Activated T-helper 1 cell treated with Interleukin-2 at 50 U/mL for 16 hours (primary cell): ENCODE data around the gene PSMD3.
"Not testable (repeated sequence)": the region's sequence is repeated elsewhere in the genome, so short reads cannot be mapped to it uniquely, and the experiment has no call there.

Source experiments
- DNase-seq: peaks from one replicate; pipeline ENCODE4 v3.0.0-alpha.2; 2020; ENCODE audit warnings: low read depth

The PSMD3 gene

GRCh38 chr17:39980351-39981206, at the start of gene PSMD3:
Gene PSMD3 (plus strand): TSS chr17:39980807. CDS start chr17:39980971, 164 bp downstream.
- peak; percentile 93 for DNase-seq

- no peak for DNase-seq
Measured at GRCh38 chr17:39933912-39934311, 46.7 kb upstream of the PSMD3 start.

- DNase-seq: no peak
Measured at GRCh38 chr17:39934324-39934723, 46.3 kb upstream of the PSMD3 start.

- DNase-seq: no peak
Measured at GRCh38 chr17:39935909-39936308, 44.7 kb upstream of the PSMD3 start.

GRCh38 chr17:39937447-39937846, 43.2 kb upstream of the PSMD3 start:
- no peak for DNase-seq

- no peak for DNase-seq
Measured at GRCh38 chr17:39938140-39938869, 42.3 kb upstream of the PSMD3 start.

DNA sequence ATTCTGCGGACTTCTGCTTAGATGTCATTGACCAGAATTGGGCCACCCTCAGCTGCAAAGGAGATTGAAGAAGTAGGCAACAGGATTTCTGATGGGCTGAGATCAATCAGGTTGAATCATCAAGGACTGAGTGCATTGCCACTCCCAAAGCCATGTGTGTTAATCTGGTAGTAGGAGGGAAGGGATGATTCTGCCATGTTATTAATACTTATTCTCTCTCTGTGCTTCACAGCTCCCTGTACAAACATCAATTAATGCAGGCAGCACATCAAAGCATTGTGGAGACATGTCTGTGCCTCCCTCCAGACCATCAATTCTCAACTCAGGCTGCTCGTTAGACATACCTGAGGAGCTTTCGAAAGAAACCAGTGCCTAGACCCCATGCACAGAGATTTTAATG, 41.5 kb upstream of the PSMD3 start:
- no peak for DNase-seq

DNA sequence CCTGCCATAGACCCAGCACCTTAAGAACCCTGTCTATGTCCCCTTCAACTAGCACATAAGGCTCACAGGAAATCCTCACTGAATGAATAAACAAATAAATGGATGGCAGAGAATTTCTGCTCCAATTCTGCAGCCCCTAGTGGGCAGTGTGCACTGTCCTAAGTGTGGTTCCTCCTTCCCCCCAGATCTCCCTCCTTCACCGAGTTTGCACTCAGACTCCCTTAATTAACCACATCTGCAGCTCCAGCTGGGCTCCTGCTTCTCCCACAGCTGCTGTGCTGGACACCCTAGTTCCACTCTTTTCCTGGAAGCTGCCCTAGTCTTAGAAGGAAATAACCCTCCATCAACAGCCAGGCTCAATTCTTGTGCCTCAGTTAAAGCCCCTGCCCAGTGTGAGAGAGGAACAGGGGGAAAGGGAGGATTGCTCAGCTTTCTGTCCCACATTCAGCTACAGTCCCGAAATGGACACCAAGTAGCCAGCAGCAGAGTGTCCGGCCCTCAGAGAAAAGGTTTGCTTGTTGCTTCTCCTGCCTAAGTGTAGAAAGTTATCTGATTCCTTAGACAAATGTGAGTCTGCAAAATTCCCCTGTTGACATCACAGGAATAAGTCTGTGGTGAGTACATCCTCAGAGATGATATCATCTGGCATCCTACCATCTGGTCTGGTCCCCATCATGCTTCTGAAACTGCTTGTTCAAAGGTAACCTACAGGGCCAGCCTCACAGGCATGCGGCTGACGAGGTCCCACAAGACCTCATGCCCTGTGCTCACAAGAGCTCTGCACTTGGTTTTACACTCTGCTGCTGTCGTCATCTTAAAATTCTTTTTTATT, 40.8 kb upstream of the PSMD3 start:
- no peak for DNase-seq

DNA sequence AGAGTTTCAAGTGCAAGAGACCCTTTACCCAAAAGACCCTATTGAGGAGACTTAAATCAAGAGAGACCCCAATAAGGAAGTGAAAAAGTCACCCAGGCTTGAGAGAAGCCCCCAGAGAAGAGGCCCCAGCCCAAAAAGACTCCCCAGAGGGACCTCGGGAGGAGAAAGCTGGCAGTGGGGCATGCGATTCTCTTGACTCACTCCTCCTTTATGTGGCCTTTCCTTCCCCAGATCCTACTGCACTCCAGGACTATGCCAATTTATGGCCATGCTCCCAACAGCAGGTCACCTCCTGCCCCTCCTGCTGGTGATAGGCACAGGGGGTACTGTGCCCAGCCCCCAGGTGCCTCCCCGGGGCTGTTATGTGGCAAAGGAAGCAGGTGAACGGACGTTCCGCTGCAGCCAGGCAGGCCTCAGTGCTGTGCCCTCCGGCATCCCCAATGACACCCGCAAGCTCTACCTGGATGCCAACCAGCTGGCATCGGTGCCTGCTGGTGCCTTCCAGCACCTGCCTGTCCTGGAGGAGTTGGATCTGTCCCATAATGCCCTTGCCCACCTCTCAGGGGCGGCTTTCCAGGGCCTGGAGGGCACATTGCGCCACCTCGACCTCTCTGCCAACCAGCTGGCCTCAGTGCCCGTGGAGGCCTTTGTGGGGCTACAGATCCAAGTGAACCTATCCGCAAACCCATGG, 36.8 kb upstream of the PSMD3 start:
- DNase-seq: no peak

DNA sequence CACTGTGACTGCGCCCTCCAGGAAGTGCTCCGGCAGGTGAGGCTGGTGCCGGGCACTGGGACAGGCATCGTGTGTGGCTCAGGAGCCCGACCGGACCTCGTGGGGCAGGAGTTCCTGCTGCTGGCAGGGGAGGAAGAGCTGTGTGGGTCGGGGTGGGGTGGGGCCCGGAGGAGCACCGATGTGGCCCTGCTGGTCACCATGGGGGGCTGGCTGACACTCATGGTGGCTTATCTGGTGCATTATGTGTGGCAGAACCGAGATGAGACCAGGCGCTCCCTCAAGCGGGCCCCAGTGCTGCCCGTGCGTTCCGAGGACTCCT, 36.3 kb upstream of the PSMD3 start:
- DNase-seq: no peak

DNA sequence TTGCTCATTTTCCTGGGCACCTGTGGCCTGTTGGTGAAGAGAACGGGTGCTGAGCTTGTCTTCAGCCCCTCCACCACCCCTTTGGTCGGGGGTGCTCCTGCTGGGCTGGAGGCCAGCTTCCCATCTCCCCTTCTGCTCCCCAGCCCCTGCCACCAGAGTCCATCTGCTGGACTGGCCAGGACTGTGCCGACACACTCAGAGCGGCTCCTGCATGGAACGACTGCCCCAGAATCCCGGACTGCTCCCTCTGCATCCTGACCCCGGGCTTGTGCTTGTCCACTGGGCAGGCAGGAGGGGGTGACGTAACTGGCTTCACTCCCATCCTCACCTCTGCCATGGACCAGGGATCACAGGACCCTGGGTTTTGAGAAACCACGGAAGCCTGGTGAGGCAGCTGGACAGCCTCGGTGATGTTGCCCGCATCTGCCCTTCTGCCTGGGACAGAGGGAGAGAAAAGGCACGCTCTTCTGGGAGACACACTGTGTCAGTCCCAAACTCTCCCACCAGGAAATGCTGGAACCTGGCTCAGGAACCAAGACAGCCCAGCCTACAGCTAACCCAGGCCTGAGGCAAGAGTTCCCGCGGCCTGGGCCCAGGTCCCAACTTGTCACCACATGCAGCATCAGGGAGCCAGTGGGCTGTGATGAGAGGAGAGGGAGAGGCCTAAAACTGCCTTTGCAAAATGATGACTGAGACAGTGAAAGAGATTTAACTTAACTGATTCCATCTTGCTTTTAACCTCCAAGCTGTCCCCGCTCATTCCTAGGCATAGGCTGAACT, 33.9 kb upstream of the PSMD3 start:
- DNase-seq: no peak

DNA sequence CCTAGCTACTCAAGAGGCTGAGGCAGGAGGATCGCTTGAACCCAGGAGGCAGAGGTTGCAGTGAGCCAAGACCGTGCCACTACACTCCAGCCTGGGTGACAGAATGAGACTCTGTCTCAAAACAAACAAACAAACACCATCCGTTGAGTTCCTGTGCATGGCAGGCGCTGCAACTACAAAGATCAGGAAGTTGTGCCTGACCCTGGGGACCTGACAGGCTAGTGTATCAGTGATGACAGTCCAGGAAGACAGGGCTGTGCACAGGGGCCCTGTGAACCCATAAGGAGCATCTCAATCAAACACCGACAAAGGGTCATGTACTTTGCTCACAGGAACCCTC, 32.1 kb upstream of the PSMD3 start:
- DNase-seq: not testable (repeated sequence)

- DNase-seq: no peak
Measured at GRCh38 chr17:39949028-39949427, 31.6 kb upstream of the PSMD3 start.

DNA sequence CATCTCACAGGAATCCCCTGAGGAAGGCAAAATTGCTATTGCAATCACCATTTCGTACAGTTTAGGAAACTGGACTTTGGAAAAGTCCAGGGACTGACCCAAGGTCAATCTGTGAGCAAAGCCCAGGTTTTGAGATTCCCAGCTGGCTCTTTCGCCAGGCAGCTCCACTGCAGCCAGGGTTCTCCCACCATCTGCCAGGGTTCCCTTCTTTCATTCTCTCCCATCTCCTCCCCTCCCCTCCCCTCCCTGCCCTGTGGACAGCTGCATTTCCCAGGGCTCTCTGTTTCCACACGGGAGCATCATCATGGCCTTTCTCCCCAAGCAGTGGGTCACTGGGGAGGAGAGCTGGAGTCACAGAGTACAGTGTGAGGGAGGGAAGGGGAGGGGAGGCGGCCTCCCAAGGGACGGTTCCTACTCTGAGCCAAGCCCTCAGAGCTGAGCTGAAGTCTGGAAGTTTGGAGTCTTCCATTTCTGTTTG, 29.7 kb upstream of the PSMD3 start:
- no peak for DNase-seq

DNA sequence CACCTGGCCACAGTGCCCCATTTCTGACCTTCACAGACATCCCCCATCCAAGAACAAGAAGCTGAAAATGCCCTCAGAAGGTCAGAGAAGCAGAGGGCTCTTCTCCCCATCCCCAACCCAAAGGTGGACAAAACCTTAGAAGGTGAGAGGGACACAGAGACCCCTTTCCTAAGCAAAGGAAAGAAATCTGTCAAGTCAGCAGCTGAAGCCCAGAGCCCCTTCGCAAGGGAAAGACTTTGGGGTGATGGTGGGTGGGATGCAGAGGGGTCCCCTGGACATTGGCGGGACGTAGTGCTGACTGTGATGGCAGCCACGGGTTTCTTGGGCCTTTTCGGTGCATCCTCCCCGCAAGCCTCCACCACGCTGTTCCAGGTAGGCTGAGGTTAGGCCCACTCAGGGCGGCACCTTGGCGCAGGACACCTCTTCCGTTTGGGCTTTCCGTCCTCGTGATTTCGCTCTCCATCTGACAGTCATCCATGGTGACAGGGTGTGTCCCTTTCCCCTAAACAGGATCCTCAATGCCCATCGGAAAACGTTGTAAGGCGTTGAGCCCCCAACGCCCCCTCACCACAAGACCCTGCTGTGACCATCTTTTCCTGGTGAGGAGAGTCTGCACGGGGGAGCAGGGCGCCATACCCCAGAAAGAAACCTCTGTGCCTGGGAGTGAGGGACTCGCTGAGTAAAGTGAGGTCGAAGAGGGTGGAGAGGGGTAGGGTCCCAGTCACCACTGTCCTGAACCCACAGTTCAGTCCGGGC, 28.5 kb upstream of the PSMD3 start:
- DNase-seq: no peak

DNA sequence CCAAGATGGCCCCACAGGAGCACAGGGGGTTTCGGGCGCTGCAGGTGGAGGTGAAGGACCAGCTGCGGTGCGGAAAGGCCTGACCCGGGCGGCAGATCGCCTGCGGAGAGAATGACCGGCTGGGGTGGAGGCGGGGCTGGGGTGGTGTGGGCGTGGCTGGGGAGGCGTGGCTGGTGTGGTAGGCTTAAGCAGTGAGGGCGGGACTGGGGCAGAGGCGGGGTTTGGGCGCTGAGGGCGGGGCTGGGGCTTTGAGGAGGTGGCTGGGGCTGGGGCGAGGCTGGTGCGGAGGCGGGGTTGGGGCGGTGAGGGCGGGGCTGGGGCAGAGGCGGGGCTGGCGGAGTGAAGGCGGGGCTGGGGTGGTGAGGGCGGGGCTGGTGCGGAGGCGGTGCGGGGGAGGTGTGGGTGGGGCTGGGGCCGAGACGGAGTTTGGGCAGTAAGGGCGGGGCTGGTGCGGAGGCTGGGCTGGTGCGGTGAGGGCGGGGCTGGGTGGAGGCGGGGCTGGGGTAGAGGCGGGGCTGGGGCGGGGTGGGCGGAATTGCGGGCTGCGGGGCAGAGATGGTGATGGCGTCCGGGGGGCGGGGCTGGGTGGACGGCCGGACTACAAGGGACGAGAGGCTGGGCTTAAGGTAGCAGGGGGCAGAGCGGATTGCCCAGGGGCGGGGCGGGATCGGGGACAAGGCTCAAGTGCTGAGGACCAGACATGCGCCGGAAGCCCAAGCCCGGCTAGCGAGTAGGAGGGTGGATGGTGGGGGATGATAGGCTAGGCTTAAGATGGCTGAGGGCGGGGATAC, 27.7 kb upstream of the PSMD3 start:
- DNase-seq: peak; percentile 91

DNA sequence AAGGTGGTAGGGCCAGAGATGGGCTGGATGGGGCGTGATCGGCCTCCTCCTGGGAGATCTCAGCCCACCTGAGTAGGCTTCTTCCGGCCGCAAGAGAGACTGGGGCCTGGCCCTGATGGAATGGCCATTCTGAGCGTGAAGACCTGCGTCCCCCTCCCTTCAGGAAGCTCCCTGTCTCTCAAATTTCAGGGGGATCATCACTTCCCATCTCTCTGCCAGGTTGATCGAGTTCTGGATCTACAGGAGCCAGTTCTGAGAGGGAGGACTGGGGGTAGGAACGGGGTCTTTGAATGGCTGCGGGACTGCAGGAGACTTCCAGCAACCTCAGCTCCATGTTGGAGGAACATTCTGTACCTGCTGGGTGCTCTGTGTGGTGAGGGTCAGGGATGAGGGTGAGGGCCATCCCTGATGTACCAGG, 27.1 kb upstream of the PSMD3 start:
- DNase-seq: no peak

DNA sequence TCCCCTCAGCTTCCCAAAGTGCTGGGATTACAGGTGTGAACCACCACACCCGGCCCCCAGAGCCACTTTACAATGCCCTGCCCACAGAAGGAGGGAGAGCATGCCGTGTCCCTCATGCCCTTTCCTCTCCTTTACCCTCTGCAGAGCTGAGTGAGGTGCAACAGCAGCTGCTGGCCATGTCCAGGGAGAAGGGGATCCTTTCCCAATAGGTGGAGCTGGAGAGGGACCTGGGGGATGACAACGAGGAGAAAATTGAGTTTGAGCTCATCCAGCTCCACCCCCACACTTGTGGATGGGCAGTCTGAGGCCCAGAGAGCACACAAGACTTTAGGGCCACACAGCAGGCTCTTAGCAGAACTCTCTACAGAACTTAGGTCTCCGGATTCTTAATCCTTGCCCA, 25.7 kb upstream of the PSMD3 start:
- DNase-seq: no peak

GRCh38 chr17:39955726-39956225, 24.8 kb upstream of the PSMD3 start:
- no peak for DNase-seq
